ENCODE results near the gene TF.

Gene TF

GRCh38 chr3:133838296-133838789 is 92.2 kb downstream of the TF start:
- DNase-seq, result no peak

- no peak for DNase-seq
These were observed 93.0 kb downstream of the TF start for GRCh38 chr3:133838916-133839800.

GRCh38 chr3:133840055-133840737 is 94.0 kb downstream of the TF start:
- DNase-seq, result no peak

- DNase-seq, result no peak
These were observed 94.6 kb downstream of the TF start for GRCh38 chr3:133840767-133841166.

- no peak for DNase-seq
These were observed 95.0 kb downstream of the TF start for GRCh38 chr3:133841196-133841595.

- no peak for DNase-seq
These were observed 96.0 kb downstream of the TF start for GRCh38 chr3:133842158-133842557.

GRCh38 chr3:133843634-133844033 is 97.4 kb downstream of the TF start:
- DNase-seq, result peak; percentile 12

- no peak for DNase-seq
These were observed 98.9 kb downstream of the TF start for GRCh38 chr3:133845127-133845526.

All from fibroblast of skin of abdomen (primary cell).